ENCODE measurements around the gene RNF148.

RNF148 gene

DNA sequence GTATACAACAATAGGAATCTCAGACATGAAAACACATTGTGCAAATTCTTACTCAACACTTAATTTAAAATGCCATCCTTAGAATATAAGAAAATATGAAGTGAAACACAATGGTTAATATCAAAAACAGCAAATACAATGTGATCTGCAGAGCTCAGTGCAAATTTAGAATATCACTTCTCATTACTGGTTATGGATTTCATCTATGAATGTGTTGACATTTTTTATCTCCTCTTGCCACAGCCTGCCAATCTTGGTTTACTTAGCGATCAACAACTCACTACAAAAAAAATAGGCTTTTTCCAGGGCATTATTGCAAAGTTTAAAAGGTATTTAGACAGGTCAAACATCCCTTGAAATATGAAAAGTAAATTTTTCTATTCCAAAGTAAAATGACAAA lies 25.0 kb upstream of the RNF148 start:
- TF ChIP-seq, protein P1, sequence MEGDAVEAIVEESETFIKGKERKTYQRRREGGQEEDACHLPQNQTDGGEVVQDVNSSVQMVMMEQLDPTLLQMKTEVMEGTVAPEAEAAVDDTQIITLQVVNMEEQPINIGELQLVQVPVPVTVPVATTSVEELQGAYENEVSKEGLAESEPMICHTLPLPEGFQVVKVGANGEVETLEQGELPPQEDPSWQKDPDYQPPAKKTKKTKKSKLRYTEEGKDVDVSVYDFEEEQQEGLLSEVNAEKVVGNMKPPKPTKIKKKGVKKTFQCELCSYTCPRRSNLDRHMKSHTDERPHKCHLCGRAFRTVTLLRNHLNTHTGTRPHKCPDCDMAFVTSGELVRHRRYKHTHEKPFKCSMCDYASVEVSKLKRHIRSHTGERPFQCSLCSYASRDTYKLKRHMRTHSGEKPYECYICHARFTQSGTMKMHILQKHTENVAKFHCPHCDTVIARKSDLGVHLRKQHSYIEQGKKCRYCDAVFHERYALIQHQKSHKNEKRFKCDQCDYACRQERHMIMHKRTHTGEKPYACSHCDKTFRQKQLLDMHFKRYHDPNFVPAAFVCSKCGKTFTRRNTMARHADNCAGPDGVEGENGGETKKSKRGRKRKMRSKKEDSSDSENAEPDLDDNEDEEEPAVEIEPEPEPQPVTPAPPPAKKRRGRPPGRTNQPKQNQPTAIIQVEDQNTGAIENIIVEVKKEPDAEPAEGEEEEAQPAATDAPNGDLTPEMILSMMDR (IDR thresholded peaks at IDR 0.05) = no peak
- H3K4me3 ChIP-seq = no peak overlapping the region
- no peak for DNase-seq (ENCODE audit: low spot score)
- no peak overlapping the region for H3K27ac ChIP-seq

DNA sequence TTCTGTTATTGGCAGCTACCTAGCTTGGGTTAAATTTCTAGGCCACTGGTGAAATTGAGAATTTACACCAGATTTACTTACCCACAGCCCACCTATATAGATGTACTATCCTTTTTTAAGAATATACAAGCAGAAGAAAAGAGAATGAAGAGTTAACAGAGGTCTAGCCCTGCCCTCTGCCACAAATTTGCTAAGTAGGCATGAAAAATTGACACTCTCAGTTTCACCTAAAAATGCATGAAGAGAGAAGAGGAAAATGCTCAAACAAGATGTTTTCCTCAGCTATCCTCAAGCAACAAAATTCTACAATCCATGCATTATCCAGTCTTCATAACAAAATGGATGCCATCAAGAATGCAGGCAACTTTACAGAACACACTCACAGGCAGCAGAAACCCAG lies 24.6 kb upstream of the RNF148 start:
- TF ChIP-seq, protein P1 (IDR thresholded peaks at IDR 0.05) = no peak
- no peak overlapping the region for H3K4me3 ChIP-seq
- no peak for DNase-seq (ENCODE audit: low spot score)
- H3K27ac ChIP-seq = no peak overlapping the region

DNA sequence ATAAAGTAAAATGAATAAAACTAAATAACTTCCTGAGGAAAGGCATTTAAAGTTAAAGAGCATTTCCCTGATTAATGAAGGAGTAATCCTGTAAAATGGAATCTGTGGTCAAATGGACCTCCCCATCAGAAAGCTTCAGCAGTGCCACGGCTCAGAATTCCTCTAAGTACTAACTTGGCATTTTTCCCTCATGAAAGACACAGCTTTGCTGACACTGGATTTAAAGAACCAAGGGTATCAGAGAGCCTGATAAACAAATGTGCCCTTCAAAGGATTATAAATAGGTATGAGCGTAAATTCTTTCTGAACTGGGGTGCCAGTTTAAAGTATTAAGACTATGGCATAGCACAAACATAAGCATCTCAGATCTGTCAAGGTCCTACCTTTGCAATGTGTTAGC lies 24.2 kb upstream of the RNF148 start:
- H3K27ac ChIP-seq = no peak overlapping the region
- TF ChIP-seq, protein P1 (IDR thresholded peaks at IDR 0.05) = no peak
- DNase-seq (ENCODE audit: low spot score) = no peak
- no peak overlapping the region for H3K4me3 ChIP-seq

DNA sequence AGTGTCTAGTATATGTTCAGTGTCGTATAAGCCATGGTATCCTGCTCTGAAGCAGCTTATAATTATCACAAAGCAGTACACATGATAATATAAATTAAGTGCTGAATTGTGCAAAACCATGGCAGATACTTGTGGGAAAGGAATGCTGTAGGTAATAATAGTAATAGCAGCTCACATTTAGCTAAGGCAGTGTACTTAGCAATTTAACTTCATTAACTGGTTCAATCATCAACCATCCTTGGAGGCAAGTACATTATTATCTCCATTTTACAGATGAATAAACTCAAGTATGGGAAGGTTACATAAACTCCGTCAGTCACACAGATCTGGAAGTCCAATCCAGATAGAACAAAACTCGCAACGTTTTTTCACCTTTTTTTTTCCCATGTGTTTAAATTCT lies 21.6 kb upstream of the RNF148 start:
- DNase-seq (ENCODE audit: low spot score) = no peak
- TF ChIP-seq, protein P1 (IDR thresholded peaks at IDR 0.05) = no peak
- no peak overlapping the region for H3K4me3 ChIP-seq
- H3K27ac ChIP-seq = no peak overlapping the region

DNA sequence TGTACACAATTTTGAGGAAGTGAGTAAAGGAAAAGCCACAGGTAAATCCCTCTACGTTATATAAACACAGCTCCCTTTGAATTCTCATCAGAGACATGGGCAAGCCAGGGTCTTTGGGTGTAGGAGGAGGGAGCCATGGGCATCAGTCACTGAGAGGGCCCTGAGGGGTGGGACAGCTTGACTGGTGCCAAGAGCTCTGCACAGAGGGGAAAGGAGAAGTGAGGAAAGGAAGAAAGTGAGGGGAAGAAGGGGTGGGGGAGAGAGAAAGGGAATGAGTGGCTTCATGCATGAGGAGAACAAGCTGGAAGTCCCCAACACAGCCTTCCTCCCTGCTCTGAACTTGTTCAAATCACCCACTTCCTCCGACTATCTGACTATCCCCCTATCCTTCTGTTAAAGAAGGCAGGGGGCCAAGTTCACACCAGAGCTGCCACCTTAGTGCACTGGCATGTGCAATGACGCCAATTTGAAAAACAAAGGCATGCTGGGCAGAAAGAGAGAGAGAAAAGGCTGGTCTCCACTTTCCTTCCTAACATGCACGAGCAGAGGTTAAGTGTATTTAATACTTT lies 16.4 kb upstream of the RNF148 start:
- TF ChIP-seq, protein P1 (IDR thresholded peaks at IDR 0.05) = no peak
- no peak for DNase-seq (ENCODE audit: low spot score)
- H3K27ac ChIP-seq = no peak overlapping the region
- H3K4me3 ChIP-seq = no peak overlapping the region

DNA sequence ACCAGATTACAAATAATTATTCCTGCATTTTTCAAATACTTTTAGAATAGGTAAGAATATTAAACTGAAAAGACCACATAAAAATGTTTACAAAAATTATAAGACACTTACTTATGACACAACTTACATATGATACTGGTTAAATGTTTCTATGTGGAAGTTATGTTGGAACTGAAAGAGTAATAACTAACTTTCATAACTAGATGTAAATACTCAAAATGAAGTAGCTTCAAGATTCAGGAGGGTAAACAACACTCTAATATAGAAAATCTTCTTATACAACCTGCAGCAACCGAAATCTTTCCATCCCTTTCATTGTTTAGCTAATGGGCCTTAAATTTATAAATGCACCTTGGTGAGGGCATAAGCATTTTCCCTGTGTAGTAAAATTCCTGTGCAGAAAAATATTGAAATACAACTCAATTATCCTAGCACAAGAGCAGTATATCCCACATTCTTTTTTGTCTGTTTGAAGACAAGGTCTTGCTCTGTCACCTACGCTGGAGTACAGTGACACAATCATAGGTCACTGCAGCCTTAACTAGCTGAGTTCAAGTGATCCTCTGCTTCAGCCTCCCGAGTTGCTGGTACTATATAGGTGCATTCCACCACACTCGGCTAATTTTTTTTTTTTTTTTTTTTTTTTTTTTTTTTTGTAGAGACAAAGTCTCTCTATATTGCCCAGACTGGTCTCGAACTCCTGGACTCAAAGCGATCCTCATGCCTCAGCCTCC lies 14.8 kb upstream of the RNF148 start:
- TF ChIP-seq, protein P1 (IDR thresholded peaks at IDR 0.05) = no peak
- Histone ChIP-seq H3K4me3 (no peak overlapping the region), H3K27ac (no peak overlapping the region)
- DNase-seq (ENCODE audit: low spot score) = no peak

DNA sequence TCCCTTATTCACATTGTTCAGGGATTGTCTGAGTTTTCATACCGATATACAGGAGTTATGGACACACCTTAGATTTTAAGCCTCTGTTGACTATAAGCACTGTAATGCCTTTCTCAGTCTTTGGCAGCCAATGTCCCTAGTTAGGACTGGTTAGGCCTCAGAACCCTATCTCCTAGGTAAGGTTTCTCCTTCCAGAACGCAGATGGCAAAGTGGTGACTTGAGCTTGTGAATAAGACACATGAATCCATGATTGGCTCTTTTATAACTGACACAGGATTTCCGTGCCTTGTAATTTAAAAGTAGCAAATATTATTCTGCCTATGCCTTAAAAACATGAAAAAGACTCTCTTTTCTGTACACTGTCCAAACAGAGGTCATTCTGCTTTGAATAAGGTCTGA lies 12.5 kb upstream of the RNF148 start:
- H3K4me3 ChIP-seq = no peak overlapping the region
- H3K27ac ChIP-seq = no peak overlapping the region
- DNase-seq (ENCODE audit: low spot score) = no peak
- TF ChIP-seq, protein P1 (IDR thresholded peaks at IDR 0.05) = no peak
